H1 (cell line): ENCODE data around the gene SLC8A1. TPM values are rescaled to one million over a fixed set of nuclear protein-coding genes. Genes with fewer than 3 reads are reported as not detected.

ENCODE experiments used
- CTCF ChIA-PET: fragments of 300-600 bp; sonication (Branson Sonifier 250); formaldehyde crosslinking; loops from one replicate; lab custom pipeline; 2021; ENCODE audit not compliant: partially characterized antibody; lab: Charles Lee
- POLR2A ChIA-PET: fragments of 300-600 bp; sonication (Branson Sonifier 250); formaldehyde crosslinking; loops from one replicate; lab custom pipeline; 2021; ENCODE audit warnings: inconsistent platforms; ENCODE audit not compliant: partially characterized antibody; lab: Charles Lee
- DNase-seq, 2 experiments: peaks; one replicate each; pipeline versions ENCODE4 v3.0.0 to v3.0.0-alpha.2; 2010 to 2022; ENCODE audit warnings: low spot score in 2 of 2, low read depth in 1 of 2, mixed read lengths in 1 of 2
- FAIRE-seq: peaks from 2 replicates; lab custom pipeline; 2011; peaks lifted over from hg19 to GRCh38; lab: Jason Lieb, UNC
- H2AFZ ChIP-seq: 2 replicates; pipeline ENCODE4 v1.8.1; 2012; ENCODE audit warnings: low read length, inconsistent platforms
- H2AK5ac ChIP-seq: 2 replicates; pipeline ENCODE4 v1.6.1; 2013; ENCODE audit warnings: low read depth, low read length
- H2BK120ac ChIP-seq: replicated peaks from 2 replicates; pipeline ENCODE3; 2013; ENCODE audit warnings: low read depth, low read length, inconsistent platforms
- H2BK12ac ChIP-seq: 2 replicates; pipeline ENCODE4 v1.6.1; 2013; ENCODE audit warnings: low read depth, low read length
- H2BK15ac ChIP-seq: 2 replicates; pipeline ENCODE4 v1.6.1; 2013; ENCODE audit warnings: low read length
- H2BK20ac ChIP-seq: 2 replicates; pipeline ENCODE4 v1.6.1; 2013; ENCODE audit warnings: low read length
- H2BK5ac ChIP-seq: 2 replicates; pipeline ENCODE4 v1.6.1; 2013; ENCODE audit warnings: low read depth, low read length
- H3K14ac ChIP-seq: 2 replicates; pipeline ENCODE4 v1.6.1; 2013; ENCODE audit warnings: inconsistent platforms; ENCODE audit not compliant: insufficient read length
- H3K18ac ChIP-seq: 2 replicates; pipeline ENCODE4 v1.6.1; 2013; ENCODE audit warnings: low read length; ENCODE audit errors: extremely low read depth
- H3K23ac ChIP-seq: 2 replicates; pipeline ENCODE4 v1.6.1; 2013; ENCODE audit warnings: inconsistent platforms; ENCODE audit not compliant: insufficient read length
- H3K23me2 ChIP-seq: 2 replicates; pipeline ENCODE4 v1.6.1; 2013; ENCODE audit warnings: low read depth, low read length
- H3K27ac ChIP-seq: 2 replicates; pipeline ENCODE4 v1.6.1; 2011; ENCODE audit warnings: low read depth, low read length, inconsistent platforms
- H3K27me3 ChIP-seq, 4 experiments: replicated peaks in 1 of 4; 1 replicate in 1 of 4; 2 replicates in 3 of 4; pipeline versions ENCODE4 v1.6.1 to v1.8.1; 2011 to 2013; ENCODE audit warnings: low read length in 3 of 4, mild to moderate bottlenecking in 3 of 4, inconsistent platforms in 2 of 4, mixed read lengths in 2 of 4, moderate library complexity in 1 of 4; ENCODE audit not compliant: control insufficient read depth in 3 of 4, insufficient read depth in 3 of 4; ENCODE audit errors: extremely low read depth in 1 of 4
- H3K36me3 ChIP-seq, 4 experiments: 2 replicates each; pipeline versions ENCODE4 v1.6.1 to v1.8.1; 2011 to 2013; ENCODE audit warnings: mild to moderate bottlenecking in 4 of 4, low read length in 3 of 4, moderate library complexity in 2 of 4, control low read depth in 1 of 4, inconsistent platforms in 1 of 4; ENCODE audit not compliant: insufficient read depth in 4 of 4, control insufficient read depth in 2 of 4
- H3K4ac ChIP-seq: replicated peaks from 2 replicates; pipeline ENCODE3; 2013; ENCODE audit warnings: low read length, low read depth, mixed read lengths, inconsistent platforms; ENCODE audit not compliant: insufficient read length
- H3K4me1 ChIP-seq, 4 experiments: replicated peaks in 1 of 4; 1 replicate in 1 of 4; 2 replicates in 3 of 4; pipeline versions ENCODE4 v1.6.1 to v1.8.1; 2011 to 2013; ENCODE audit warnings: low read length in 3 of 4, inconsistent platforms in 2 of 4, mixed read lengths in 1 of 4; ENCODE audit not compliant: insufficient read depth in 4 of 4, control insufficient read depth in 3 of 4
- H3K4me2 ChIP-seq, 2 experiments: 2 replicates each; pipeline versions ENCODE4 v1.6.1 to v1.8.1; 2011 to 2013; ENCODE audit warnings: low read depth in 2 of 2, low read length in 2 of 2, control low read depth in 1 of 2, inconsistent platforms in 1 of 2, mild to moderate bottlenecking in 1 of 2; ENCODE audit not compliant: insufficient read depth in 1 of 2
- H3K4me3 ChIP-seq, 4 experiments: fragments of 200-600, 300-600 bp in 1 of 4; sonication (generic), shearing (Covaris generic), sonication (Bioruptor Twin) in 1 of 4; 2 replicates each; pipeline versions ENCODE4 v1.5.1 to v1.8.1; 2011 to 2016; ENCODE audit warnings: low read length in 4 of 4, low read depth in 3 of 4, control low read depth in 2 of 4, inconsistent platforms in 2 of 4, mild to moderate bottlenecking in 2 of 4, mixed read lengths in 1 of 4, moderate library complexity in 1 of 4; ENCODE audit not compliant: insufficient read depth in 2 of 4; ENCODE audit errors: extremely low read depth in 1 of 4
- H3K56ac ChIP-seq: replicated peaks from 2 replicates; pipeline ENCODE3; 2013; ENCODE audit warnings: low read depth, mild to moderate bottlenecking, mixed read lengths, low read length, inconsistent platforms; ENCODE audit not compliant: insufficient read length
- H3K79me1 ChIP-seq: 2 replicates; pipeline ENCODE4 v1.6.1; 2013; ENCODE audit warnings: low read depth, low read length, control low read depth
- H3K79me2 ChIP-seq, 2 experiments: 2 replicates each; pipeline versions ENCODE4 v1.6.1 to v1.8.1; 2012 to 2013; ENCODE audit warnings: low read length in 2 of 2, mild to moderate bottlenecking in 2 of 2, inconsistent platforms in 1 of 2; ENCODE audit not compliant: insufficient read depth in 2 of 2, control insufficient read depth in 1 of 2
- H3K9ac ChIP-seq, 4 experiments: replicated peaks in 1 of 4; 1 replicate in 1 of 4; 2 replicates in 3 of 4; pipeline versions ENCODE4 v1.6.1 to v1.8.1; 2011 to 2013; ENCODE audit warnings: low read depth in 3 of 4, low read length in 3 of 4, control low read depth in 2 of 4, mild to moderate bottlenecking in 2 of 4, moderate library complexity in 2 of 4, inconsistent platforms in 1 of 4; ENCODE audit errors: extremely low read depth in 1 of 4
- H3K9me3 ChIP-seq, 2 experiments: 2 replicates each; pipeline versions ENCODE4 v1.6.1 to v1.8.1; 2012 to 2013; ENCODE audit warnings: mild to moderate bottlenecking in 2 of 2, moderate library complexity in 2 of 2, control low read depth in 1 of 2, inconsistent platforms in 1 of 2, low read depth in 1 of 2, low read length in 1 of 2, mixed read lengths in 1 of 2; ENCODE audit not compliant: insufficient read depth in 2 of 2
- H4K20me1 ChIP-seq, 2 experiments: replicated peaks in 1 of 2; 2 replicates each; pipeline versions ENCODE3 to v1.8.1; 2011 to 2013; ENCODE audit warnings: inconsistent platforms in 2 of 2, low read length in 2 of 2, mild to moderate bottlenecking in 1 of 2; ENCODE audit not compliant: insufficient read depth in 2 of 2, control insufficient read depth in 1 of 2
- H4K5ac ChIP-seq: 2 replicates; pipeline ENCODE4 v1.6.1; 2013; ENCODE audit warnings: low read length, low read depth, mixed read lengths, inconsistent platforms; ENCODE audit not compliant: insufficient read length
- H4K8ac ChIP-seq: 2 replicates; pipeline ENCODE4 v1.8.0; 2013; ENCODE audit warnings: mild to moderate bottlenecking, moderate library complexity, low read length, inconsistent platforms; ENCODE audit not compliant: insufficient read depth; ENCODE audit errors: extremely low read depth
- H4K91ac ChIP-seq: replicated peaks from 2 replicates; pipeline ENCODE3; 2013; ENCODE audit warnings: low read length, mixed read lengths, inconsistent platforms; ENCODE audit not compliant: insufficient read length
- BACH1 ChIP-seq: IDR thresholded peaks from 2 replicates; pipeline ENCODE4 v1.6.1; 2012; ENCODE audit warnings: low read length, improper control_type of control experiment
- BRCA1 ChIP-seq: IDR thresholded peaks from 2 replicates; pipeline ENCODE4 v1.6.1; 2012; ENCODE audit warnings: low read depth, low read length, improper control_type of control experiment
- EP300 ChIP-seq, 2 experiments: IDR thresholded peaks; 1 replicate in 1 of 2; 2 replicates in 1 of 2; pipeline ENCODE4 v1.6.1; 2011 to 2012; ENCODE audit warnings: low read depth in 2 of 2, low read length in 2 of 2, mild to moderate bottlenecking in 2 of 2, borderline replicate concordance in 1 of 2, inconsistent platforms in 1 of 2, moderate library complexity in 1 of 2
- JUN ChIP-seq: IDR thresholded peaks from 2 replicates; pipeline ENCODE4 v1.6.1; 2011; ENCODE audit warnings: low read depth, mild to moderate bottlenecking, improper control_type of control experiment, low read length
- JUND ChIP-seq: IDR thresholded peaks from 2 replicates; pipeline ENCODE4 v1.6.1; 2011; ENCODE audit warnings: mild to moderate bottlenecking, improper control_type of control experiment, low read length
- POLR2A ChIP-seq, 2 experiments: IDR thresholded peaks; 1 replicate in 1 of 2; 2 replicates in 1 of 2; pipeline ENCODE4 v1.6.1; 2011; ENCODE audit warnings: low read depth in 2 of 2, low read length in 2 of 2, mild to moderate bottlenecking in 2 of 2; ENCODE audit errors: control extremely low read depth in 1 of 2
- POU5F1 ChIP-seq: IDR thresholded peaks from 2 replicates; pipeline ENCODE4 v1.6.1; 2011; ENCODE audit warnings: low read depth, mild to moderate bottlenecking, low read length, moderate library complexity
- RBBP5 ChIP-seq: IDR thresholded peaks from 2 replicates; pipeline ENCODE4 v1.7.1; 2012; ENCODE audit warnings: low read depth, mild to moderate bottlenecking, inconsistent platforms, low read length, moderate library complexity, borderline replicate concordance
- RXRA ChIP-seq: IDR thresholded peaks from 2 replicates; pipeline ENCODE4 v1.6.1; 2011; ENCODE audit warnings: low read depth, mild to moderate bottlenecking, low read length, moderate library complexity; ENCODE audit not compliant: insufficient read depth
- SIX5 ChIP-seq: IDR thresholded peaks from 2 replicates; pipeline ENCODE4 v1.6.1; 2011; ENCODE audit warnings: mild to moderate bottlenecking, low read depth, low read length
- SUZ12 ChIP-seq: fragments of 200-600 bp; sonication (generic); IDR thresholded peaks from 2 replicates; pipeline ENCODE4 v1.6.1; 2012; ENCODE audit warnings: mild to moderate bottlenecking, inconsistent platforms, low read length, moderate library complexity, mixed read lengths
- TAF1 ChIP-seq: IDR thresholded peaks from 2 replicates; pipeline ENCODE4 v1.6.1; 2011; ENCODE audit warnings: mild to moderate bottlenecking, low read depth, low read length
- WGBS, 2 experiments: shearing (Covaris generic) in 1 of 2; methylation state at CpG; one replicate each; pipeline versions ENCODE4 v1.1.6 to v1.1.7; 2013 to 2015; ENCODE audit warnings: low lambda C conversion rate in 2 of 2, mixed read lengths in 2 of 2, inconsistent platforms in 1 of 2, low coverage in 1 of 2, missing lambda C conversion rate in 1 of 2; ENCODE audit not compliant: insufficient replicate concordance in 2 of 2, insufficient coverage in 1 of 2, insufficient read length in 1 of 2; ENCODE audit errors: extremely low coverage in 1 of 2, missing lambda C conversion rate in 1 of 2; 5-methylcytosine and 5-hydroxymethylcytosine counted together
- polyA plus RNA-seq, 7 experiments: library from polyadenylated mRNA; depleted of rRNA in 3 of 7; stranded (reverse) in 5 of 7; unstranded in 2 of 7; fragments of >200 nt in 5 of 7; fragments of 200-250 nt in 2 of 7; gene quantifications; 1 replicate in 5 of 7; 2 replicates in 1 of 7; 4 replicates in 1 of 7; pipeline versions ENCODE4 v1.2.1 to v1.2.3, GENCODE V29; 2011 to 2013; ENCODE audit warnings: missing spikeins in 2 of 7, mixed read lengths in 2 of 7
- total RNA-seq: library from RNA; stranded (reverse); fragmentation: NEBNext Ultra II Directional; extraction: Animal tissue kit (Norgen Biotek cat#: 25700); gene quantifications from 2 replicates; pipeline ENCODE4 v1.2.1, GENCODE V29; 2021
- TF ChIP-seq, protein P1 (sequence below): IDR thresholded peaks from 2 replicates; pipeline ENCODE4 v1.6.1; 2012; ENCODE audit warnings: inconsistent platforms

The SLC8A1 gene
- total and polyA plus RNA-seq, 2 of the 8 experiments (the other 6 are each of a cell fraction or from before 2014, with no cell fraction given), result 0.68 to 3.6 TPM

DNA sequence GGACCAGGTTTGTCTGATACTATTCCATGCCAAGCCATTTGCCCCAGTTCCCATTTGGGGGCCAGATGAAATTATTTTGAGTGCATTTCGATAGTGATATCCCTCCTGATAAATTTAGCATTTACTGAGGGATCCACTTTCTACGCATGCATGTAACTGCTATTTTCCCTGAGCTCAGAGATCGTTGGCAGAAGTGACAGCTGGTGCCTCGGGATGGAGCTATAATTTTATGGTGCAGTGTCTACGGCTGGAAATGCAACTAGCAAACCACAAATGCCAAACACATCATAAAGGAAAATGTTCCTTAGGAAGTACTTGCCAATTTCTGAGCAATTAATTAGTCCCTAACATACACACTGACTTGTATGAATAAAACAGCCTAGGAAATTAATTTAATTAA lies 254.8 kb downstream of the SLC8A1 start:
- no peaks in the 10 kb centered on the region for H3K9me3 ChIP-seq
- TF ChIP-seq TAF1 (no peak), POLR2A (IDR thresholded peaks at IDR 0.05; ENCODE audit: control extremely low read depth in 1 of 2, low read depth in 2 of 2, low read length in 2 of 2) (no peak), RBBP5 (no peak), JUND (no peak), EP300 (IDR thresholded peaks at IDR 0.05; ENCODE audit: borderline replicate concordance in 1 of 2, low read depth in 2 of 2, low read length in 2 of 2) (no peak), RXRA (no peak), BRCA1 (no peak), POU5F1 (no peak), SUZ12 (no peak), SIX5 (no peak), BACH1 (no peak), JUN (no peak)
- TF ChIP-seq, protein P1, sequence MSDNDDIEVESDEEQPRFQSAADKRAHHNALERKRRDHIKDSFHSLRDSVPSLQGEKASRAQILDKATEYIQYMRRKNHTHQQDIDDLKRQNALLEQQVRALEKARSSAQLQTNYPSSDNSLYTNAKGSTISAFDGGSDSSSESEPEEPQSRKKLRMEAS, result no peak
- TF ChIP-seq, all 59 proteins: peak for 0
- H3K4me3 ChIP-seq, result no peak overlapping the region
- H2BK12ac ChIP-seq, result no peak overlapping the region
- H2BK5ac ChIP-seq, result no peak overlapping the region
- CTCF ChIA-PET, result interaction anchor here (0.6 to 0.7 kb wide), 2 partner anchors 11 to 225 kb away, joined by 3 read pairs; no protein-coding TSS in a partner anchor
- no peak overlapping the region for H4K91ac ChIP-seq
- H2BK120ac ChIP-seq, result no peak overlapping the region
- no peaks in the 10 kb centered on the region for H3K4me1 ChIP-seq
- H3K79me2 ChIP-seq, result no peaks in the 10 kb centered on the region
- H4K8ac ChIP-seq, result no peak overlapping the region
- H3K27ac ChIP-seq, result no peak overlapping the region
- H4K5ac ChIP-seq, result no peak overlapping the region
- POLR2A ChIA-PET, result no interaction called here
- no peak overlapping the region for H3K4ac ChIP-seq
- H3K56ac ChIP-seq, result no peak overlapping the region
- no peak overlapping the region for H3K23ac ChIP-seq
- H3K14ac ChIP-seq, result no peak overlapping the region
- H3K27me3 ChIP-seq, result no peaks in the 10 kb centered on the region
- H3K4me2 ChIP-seq, result no peak overlapping the region
- no peaks in the 10 kb centered on the region for H3K79me1 ChIP-seq
- DNase-seq (no peak), FAIRE-seq (no peak)
- no peaks in the 10 kb centered on the region for H3K36me3 ChIP-seq
- H2AK5ac ChIP-seq, result no peak overlapping the region
- no peak overlapping the region for H2AFZ ChIP-seq
- no peak overlapping the region for H2BK15ac ChIP-seq
- 72% methylated on average over 5 of the region's 5 CpGs; no CpG with 5 or more reads in 1 of the 2 experiments for WGBS, 2 experiments
- no peaks in the 10 kb centered on the region for H4K20me1 ChIP-seq
- no peak overlapping the region for H2BK20ac ChIP-seq
- no peak overlapping the region for H3K18ac ChIP-seq
- no peaks in the 10 kb centered on the region for H3K23me2 ChIP-seq
- no peak overlapping the region for H3K9ac ChIP-seq
